ENCODE measurements around the gene ZNF236.

ZNF236 gene

DNA sequence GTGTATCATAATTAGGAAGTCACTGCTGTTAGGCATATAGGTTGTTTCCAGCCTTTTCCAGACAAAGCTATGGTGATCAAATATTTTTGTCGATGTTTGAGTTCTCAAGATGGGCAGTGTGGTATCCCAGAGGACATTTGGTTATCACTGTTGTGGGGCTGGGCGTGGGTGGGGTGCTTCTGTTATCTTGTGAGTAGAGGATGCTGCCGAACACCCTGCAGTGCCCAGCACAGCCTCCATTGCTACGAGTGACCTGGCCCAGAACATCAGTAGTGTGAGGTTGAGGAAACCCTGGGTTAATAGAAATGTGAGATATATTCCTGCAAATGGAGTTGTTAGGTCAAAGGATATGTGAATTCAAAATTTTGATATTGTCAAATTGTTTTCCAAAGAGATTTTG is 33.2 kb downstream of the ZNF236 start:
- in situ Hi-C loops (cut with HindIII; ENCODE audit: low sequenced_read_pairs), result no loop called here

DNA sequence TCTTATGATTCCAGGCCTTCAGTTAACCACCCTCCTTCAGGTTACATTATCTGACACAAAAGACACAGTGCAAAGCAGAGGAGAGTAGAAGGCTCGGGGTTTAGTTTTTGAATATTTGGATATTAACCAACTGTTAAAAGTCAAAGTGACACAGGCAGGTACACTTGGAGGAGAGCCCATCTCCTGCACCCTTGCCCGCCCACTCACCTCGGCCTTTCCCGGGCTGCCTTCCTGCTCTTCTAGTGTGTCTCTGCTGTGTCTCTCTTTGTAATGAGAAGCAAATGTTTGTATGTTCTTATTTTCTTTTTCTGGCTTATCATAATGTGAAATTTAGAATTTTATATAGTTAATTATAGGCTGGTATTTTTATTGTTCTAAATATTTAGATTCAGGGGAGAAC is 35.1 kb downstream of the ZNF236 start:
- in situ Hi-C loops (cut with HindIII; ENCODE audit: low sequenced_read_pairs), result no loop called here

DNA sequence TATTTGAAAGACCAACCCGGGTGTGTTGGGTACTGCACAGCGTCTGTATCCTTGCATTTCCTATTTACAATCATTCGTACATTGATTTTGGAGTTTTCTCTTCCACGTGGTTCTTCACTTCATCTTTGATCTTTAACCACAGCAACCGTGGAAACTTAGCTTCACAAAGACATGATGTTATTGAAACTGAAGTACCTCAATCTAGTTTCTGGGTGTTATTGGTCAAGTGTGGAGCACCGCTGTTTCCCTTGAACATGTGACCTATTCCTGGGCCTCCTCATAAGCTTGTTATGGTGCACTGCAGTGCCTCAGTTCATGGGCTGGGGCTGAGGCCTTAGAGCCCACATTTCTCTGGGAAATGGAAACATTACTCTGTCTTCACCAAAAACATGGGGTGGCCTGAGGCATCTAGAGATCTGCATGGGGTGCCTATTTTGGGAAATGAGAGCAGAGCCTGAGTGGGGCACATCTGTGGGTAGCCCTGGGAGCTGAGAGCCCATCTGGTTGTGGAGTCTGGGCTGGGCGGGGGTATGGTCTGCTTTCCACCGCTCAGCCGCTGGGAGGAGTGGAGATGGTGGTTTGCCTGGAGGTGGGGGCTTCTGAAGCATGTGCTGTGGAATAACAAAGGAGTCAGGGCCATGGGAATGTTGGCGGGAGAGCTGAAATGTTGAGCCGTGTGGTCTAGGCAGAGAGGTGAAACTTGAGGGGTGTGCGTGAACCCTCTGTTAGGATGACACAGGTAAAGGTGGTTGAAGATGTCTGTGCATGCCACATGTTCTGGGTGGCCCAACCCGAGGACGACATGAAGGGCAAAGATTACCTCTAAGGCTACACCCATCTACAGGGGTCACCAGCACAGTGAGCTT is 37.4 kb downstream of the ZNF236 start:
- in situ Hi-C loops (cut with HindIII; ENCODE audit: low sequenced_read_pairs), result no loop called here

DNA sequence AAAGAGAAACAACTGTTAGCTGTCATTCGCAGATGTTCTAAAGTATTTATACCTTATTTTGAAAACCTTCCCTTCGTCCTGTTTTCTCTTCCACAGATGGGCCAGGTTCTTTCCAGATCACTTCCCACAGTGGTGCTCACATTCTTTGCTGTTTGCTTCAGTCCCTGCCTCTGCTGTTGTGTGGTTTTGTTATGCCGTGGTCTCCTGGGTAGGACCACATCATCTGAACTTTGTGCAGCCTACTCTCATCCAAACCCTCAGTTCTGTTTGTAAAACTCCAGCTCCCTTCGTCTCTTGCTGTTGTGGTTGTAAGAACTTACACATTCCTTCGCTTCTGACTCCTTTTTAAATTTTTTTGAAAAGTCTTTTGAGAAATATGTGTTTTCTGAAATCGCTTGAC is 38.1 kb downstream of the ZNF236 start:
- in situ Hi-C loops (cut with HindIII; ENCODE audit: low sequenced_read_pairs), result no loop called here

GRCh38 chr18:76866666-76867065 is 44.3 kb downstream of the ZNF236 start:
- in situ Hi-C loops (cut with HindIII; ENCODE audit: low sequenced_read_pairs), result no loop called here

DNA sequence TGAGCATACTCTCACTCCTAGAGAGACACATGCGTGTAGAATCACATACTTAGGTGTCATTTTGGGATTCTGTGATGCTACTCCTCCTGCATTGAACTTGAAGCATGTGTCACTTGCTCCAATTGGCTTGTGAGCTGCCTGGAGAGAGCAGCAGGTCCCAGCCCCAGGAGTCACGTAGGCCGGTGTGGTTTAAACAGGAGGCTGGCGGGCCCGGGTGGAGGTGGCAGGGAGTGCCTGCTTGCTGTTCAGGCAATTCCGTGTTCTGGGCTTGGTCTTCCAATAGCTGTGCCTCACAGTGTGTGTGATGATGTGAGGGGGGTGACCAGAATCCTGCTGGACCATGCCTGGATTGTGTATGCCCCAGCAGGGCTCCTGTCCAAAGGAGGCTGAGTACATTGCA is 51.0 kb downstream of the ZNF236 start:
- in situ Hi-C loops (cut with HindIII; ENCODE audit: low sequenced_read_pairs), result no loop called here

- in situ Hi-C loops (cut with HindIII; ENCODE audit: low sequenced_read_pairs), result no loop called here
Observed at GRCh38 chr18:76873713-76874112, 51.4 kb downstream of the ZNF236 start.

- in situ Hi-C loops (cut with HindIII; ENCODE audit: low sequenced_read_pairs), result no loop called here
Observed at GRCh38 chr18:76874642-76875389, 52.5 kb downstream of the ZNF236 start.

- in situ Hi-C loops (cut with HindIII; ENCODE audit: low sequenced_read_pairs), result no loop called here
Observed at GRCh38 chr18:76875390-76876325, 53.3 kb downstream of the ZNF236 start.

GRCh38 chr18:76878426-76878825 is 56.1 kb downstream of the ZNF236 start:
- in situ Hi-C loops (cut with HindIII; ENCODE audit: low sequenced_read_pairs), result no loop called here

GRCh38 chr18:76880026-76880425 is 57.7 kb downstream of the ZNF236 start:
- in situ Hi-C loops (cut with HindIII; ENCODE audit: low sequenced_read_pairs), result no loop called here

GRCh38 chr18:76881744-76882143 is 59.4 kb downstream of the ZNF236 start:
- in situ Hi-C loops (cut with HindIII; ENCODE audit: low sequenced_read_pairs), result no loop called here

- in situ Hi-C loops (cut with HindIII; ENCODE audit: low sequenced_read_pairs), result no loop called here
Observed at GRCh38 chr18:76882146-76882545, 59.8 kb downstream of the ZNF236 start.

DNA sequence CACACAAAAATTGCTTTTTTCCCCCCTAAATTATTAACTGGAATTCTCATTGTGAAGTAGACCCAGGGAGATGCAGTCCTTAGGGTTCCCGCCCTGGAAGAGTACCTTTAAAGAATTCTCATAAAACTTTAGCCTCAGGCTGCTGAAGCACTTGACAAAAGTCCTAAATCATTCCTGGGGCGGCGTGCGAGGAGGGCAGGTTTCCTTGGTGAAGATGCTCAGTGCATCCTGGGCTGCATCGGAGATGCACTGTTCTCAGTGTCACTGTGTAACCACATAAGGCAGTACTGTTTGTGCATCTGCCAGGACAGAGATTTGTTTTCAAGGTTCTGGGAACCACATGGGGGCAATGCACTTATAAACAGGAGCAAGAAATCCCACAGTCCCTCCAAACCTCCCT is 62.6 kb downstream of the ZNF236 start:
- in situ Hi-C loops (cut with HindIII; ENCODE audit: low sequenced_read_pairs), result no loop called here

- in situ Hi-C loops (cut with HindIII; ENCODE audit: low sequenced_read_pairs), result no loop called here
Observed at GRCh38 chr18:76886112-76886511, 63.8 kb downstream of the ZNF236 start.

DNA sequence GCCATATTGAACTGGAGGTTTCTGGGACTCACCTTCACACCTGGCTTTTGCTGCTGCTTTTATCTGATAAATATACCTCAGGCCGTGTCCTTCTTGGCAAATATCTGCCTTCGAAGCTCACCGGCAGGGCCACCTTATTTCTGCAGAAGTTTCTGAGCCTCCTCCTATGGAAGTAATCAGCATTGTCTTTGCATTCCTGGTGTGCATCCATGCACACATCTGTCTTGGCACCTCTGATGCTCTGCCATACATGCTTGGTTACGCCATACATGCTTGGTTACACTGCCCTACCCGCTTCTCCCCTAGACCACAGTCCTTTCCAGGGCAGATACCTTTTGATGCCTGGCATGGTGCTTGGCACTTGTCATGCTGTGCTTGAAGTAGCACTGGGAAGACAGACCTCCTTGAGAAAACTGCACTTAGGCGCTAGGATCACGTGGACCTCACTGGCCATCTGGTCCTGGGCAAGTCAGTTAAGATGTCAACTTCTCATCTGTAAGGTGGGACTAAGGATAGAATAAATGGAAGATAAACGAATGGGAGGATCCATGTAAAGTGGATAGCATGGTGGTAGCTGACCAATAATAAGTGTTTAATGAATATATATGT is 66.8 kb downstream of the ZNF236 start:
- in situ Hi-C loops (cut with HindIII; ENCODE audit: low sequenced_read_pairs), result no loop called here

DNA sequence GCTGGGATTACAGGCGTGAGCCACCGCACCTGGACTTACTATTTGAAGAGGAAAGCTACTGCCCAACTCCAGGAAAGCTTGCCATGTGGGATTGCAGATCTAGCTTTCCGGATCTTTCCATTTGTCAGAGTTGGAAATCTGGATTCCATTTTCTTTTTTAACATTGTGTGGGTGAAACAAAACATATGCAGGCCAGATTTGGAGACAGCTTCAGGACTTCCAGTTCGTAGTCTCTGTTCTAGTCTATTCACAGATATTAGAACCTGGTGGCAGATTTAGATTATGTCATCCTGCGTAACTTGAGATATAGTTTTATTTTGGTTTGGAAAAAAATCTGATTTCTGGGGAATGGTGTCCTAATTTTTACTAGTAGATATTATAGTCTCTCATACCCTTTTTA is 70.5 kb downstream of the ZNF236 start:
- in situ Hi-C loops (cut with HindIII; ENCODE audit: low sequenced_read_pairs), result no loop called here

DNA sequence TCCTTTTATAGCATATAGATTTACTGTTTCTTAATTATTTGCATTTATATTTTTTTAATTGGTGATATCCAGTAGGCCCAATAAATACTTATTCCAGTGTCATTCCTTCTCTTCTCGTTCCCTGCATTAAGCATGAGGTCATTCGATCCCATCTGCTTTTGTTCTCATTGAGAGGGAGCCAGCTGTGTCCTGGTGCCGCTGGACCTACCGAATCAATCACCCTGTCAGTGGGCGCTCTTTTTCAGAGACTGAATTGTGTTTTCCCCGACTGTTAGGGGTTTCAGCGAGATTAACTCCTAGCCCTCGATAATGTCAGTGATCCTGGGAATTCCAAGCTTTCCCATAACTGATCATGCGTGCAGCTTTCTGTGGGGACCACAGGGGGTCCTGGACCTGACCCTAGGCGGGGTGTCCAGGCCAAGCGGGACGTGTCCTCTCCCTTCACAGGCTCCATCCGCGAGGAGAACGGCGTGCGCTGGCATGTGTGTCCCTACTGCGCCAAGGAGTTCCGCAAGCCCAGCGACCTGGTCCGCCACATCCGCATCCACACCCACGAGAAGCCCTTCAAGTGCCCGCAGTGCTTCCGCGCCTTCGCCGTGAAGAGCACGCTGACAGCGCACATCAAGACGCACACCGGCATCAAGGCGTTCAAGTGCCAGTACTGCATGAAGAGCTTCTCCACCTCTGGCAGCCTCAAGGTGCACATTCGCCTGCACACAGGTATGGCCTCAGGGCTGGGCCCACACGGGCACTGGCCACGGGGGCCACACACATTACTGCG is 72.4 kb downstream of the ZNF236 start:
- in situ Hi-C loops (cut with HindIII; ENCODE audit: low sequenced_read_pairs), result no loop called here

DNA sequence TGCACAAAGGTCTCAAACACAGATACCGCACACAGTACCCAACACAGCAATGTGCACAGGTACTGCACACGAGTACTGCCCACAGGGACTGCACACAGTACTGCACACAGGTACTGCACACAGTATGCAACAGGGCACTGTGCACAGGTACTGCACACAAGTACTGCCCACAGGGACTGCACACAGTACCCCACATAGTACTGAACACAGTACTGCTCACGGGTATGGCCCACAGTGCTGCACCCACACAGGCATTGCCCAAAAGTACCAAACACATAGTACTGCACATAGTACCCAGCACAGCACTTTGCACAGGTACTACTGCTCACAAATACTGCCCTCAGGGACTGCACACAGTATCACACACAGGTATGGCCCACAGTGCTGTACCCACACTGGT is 73.1 kb downstream of the ZNF236 start:
- in situ Hi-C loops (cut with HindIII; ENCODE audit: low sequenced_read_pairs), result no loop called here

DNA sequence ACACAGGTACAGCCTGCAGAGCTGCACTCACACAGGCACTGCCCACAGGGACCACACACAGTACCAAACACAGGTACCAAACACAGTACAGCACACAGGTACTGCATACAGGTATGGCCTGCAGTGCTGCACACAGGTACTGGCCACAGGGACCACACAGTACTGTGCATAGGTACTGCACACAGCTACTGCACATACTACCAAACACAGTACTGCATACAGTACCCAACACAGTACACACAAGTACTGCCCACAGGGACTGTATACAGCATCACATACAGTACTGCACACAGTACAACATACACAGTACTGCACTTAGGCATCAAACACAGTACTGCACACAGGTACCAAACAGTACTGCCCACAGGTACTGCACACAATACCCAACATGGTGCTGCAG is 74.3 kb downstream of the ZNF236 start:
- in situ Hi-C loops (cut with HindIII; ENCODE audit: low sequenced_read_pairs), result no loop called here
